Activated T-cell treated with anti-CD3 and anti-CD28 coated beads, Interleukin-2, amount 50 U/mL, for 4 hours (primary cell): ENCODE measurements around the gene CHST15. TPM values are rescaled to one million over a fixed set of nuclear protein-coding genes. Genes with fewer than 3 reads are reported as not detected.
"Not testable (repeated sequence)": the region's sequence is repeated elsewhere in the genome, so short reads cannot be mapped to it uniquely, and the experiment has no call there.

Experiments used
- ATAC-seq, 2 donors: fragments of 200-7000 bp; cut with Tn5 transposase; one replicate each; pipeline ENCODE4 v1.10.0; 2021
- DNase-seq: peaks from one replicate; pipeline ENCODE4 v3.0.0-alpha.2; 2020
- H3K27me3 Mint-ChIP-seq: one replicate; pipeline ENCODE4 v1.8.0; 2021; ENCODE audit warnings: low read depth, mixed read lengths
- H3K36me3 Mint-ChIP-seq: one replicate; pipeline ENCODE4 v1.8.0; 2022; ENCODE audit warnings: mixed read lengths; ENCODE audit not compliant: insufficient read depth
- H3K4me1 Mint-ChIP-seq: one replicate; pipeline ENCODE4 v1.8.0; 2021; ENCODE audit warnings: low read depth, mixed read lengths
- H3K4me3 Mint-ChIP-seq: one replicate; pipeline ENCODE4 v1.8.0; 2021; ENCODE audit warnings: mild to moderate bottlenecking, moderate library complexity, mixed read lengths
- H3K9me3 Mint-ChIP-seq: one replicate; pipeline ENCODE4 v1.8.0; 2021; ENCODE audit warnings: mixed read lengths
- total RNA-seq, 3 donors: library from RNA; stranded (reverse); gene quantifications; one replicate each; pipeline ENCODE4 v1.2.1, GENCODE V29; 2021

Gene CHST15
- total RNA-seq, 3 donors from 2014 or later = 0.08 to 0.29 (median 0.11) TPM

DNA sequence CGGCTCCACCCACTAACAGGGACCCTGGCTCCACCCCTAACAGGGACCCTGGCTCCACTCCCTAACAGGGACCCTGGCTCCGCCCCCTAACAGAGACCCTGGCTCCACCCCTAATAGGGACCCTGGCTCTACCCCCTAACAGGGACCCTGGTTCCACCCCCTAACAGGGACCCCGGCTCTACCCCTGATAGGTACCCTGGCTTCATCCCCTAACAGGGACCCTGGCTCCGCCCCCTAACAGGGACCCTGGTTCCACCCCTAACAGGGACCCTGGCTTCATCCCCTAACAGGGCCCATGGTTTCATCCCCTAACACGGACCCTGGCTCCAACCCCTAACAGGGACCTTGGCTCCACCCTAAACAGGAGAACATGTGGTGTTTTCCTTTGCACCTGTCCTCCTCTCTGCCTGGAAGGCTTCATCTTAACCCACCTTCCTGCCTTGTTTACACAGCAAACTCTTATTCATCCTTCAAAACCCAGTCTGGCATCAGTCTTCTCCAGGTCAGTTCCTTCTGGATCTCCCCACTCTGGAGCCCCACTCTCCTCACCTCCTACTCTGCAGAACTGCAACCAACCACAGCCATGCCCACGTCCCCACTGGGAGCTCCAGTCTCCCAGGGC, 58.0 kb downstream of the CHST15 start:
- H3K27me3 Mint-ChIP-seq = peaks cover 7% of the 10 kb centered on the region
- peaks cover 11% of the 10 kb centered on the region for H3K4me1 Mint-ChIP-seq
- H3K36me3 Mint-ChIP-seq = no peaks in the 10 kb centered on the region
- DNase-seq = no peak
- H3K4me3 Mint-ChIP-seq = no peak overlapping the region
- no peak for ATAC-seq
- no peaks in the 10 kb centered on the region for H3K9me3 Mint-ChIP-seq

GRCh38 chr10:124034576-124035305, 58.7 kb downstream of the CHST15 start:
- peaks cover 11% of the 10 kb centered on the region for H3K4me1 Mint-ChIP-seq
- not testable (repeated sequence) for H3K4me3 Mint-ChIP-seq, H3K36me3 Mint-ChIP-seq, H3K9me3 Mint-ChIP-seq, DNase-seq, ATAC-seq, H3K27me3 Mint-ChIP-seq

DNA sequence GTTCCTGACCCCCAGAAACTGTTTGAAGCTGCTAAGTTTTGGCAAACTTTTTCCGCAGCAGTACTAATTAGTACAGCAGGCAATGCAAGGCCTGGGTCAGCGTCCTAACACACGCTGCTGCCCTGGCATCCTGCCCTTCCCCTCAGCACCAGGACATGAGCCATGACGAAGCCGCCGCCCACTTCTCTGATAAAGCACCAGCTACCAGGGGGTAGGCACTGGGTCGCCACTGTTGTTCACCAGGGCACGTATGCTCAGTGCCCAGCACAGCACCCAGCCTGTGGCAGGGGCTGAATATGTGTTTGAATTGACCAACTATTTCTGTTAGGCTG, 59.5 kb downstream of the CHST15 start:
- Mint-ChIP-seq H3K9me3 (no peaks in the 10 kb centered on the region), H3K27me3 (peaks cover 7% of the 10 kb centered on the region), H3K36me3 (no peaks in the 10 kb centered on the region), H3K4me1 (peaks cover 11% of the 10 kb centered on the region), H3K4me3 (no peak overlapping the region)
- ATAC-seq = no peak
- DNase-seq = no peak

DNA sequence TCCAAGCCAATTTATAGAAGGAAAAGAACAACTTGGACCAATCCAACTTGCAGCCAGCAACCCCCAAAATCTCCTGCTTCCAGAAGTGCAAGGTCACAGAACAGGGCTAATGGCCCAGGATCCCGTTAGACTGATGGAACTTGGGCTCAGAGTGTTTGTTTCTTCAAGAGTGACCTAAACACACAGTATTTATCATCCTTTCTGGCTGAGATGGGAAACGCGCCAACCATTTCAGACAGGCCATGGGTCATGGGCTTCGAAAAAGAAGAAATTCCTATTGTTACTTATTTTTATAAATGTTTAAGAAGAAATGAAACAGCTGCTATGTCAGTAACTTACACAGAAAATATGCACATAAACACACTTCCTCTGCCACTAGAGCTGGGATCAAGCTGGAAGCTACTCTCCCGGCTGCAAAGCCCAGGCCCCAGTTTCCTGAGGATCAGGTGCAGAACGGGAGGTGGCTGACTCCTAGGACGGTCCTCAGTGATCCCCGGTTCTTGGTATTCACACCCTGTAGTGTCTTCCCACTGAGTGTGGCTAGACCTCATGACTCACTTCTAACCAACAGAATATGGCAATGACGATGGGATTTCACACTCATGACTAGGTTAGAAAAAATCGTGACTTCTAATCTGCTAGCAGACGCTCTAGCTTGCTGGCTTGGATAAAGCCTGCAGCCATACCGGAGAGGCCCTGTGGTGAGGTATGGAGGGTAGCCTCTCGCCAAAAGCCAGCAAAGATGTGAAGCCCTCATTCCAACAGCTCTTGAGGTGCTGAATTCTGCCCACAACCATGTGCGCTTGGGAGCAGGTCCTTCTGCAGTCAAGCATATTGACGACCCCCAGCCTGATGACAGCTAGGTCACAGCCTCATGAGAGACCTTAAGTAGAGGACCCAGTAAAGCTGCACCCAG, 60.2 kb downstream of the CHST15 start:
- Mint-ChIP-seq H3K9me3 (no peaks in the 10 kb centered on the region), H3K4me1 (peaks cover 11% of the 10 kb centered on the region), H3K27me3 (peaks cover 7% of the 10 kb centered on the region), H3K4me3 (no peak overlapping the region), H3K36me3 (no peaks in the 10 kb centered on the region)
- ATAC-seq (peak in 1 of 2 donors; percentile 29), DNase-seq (no peak)

DNA sequence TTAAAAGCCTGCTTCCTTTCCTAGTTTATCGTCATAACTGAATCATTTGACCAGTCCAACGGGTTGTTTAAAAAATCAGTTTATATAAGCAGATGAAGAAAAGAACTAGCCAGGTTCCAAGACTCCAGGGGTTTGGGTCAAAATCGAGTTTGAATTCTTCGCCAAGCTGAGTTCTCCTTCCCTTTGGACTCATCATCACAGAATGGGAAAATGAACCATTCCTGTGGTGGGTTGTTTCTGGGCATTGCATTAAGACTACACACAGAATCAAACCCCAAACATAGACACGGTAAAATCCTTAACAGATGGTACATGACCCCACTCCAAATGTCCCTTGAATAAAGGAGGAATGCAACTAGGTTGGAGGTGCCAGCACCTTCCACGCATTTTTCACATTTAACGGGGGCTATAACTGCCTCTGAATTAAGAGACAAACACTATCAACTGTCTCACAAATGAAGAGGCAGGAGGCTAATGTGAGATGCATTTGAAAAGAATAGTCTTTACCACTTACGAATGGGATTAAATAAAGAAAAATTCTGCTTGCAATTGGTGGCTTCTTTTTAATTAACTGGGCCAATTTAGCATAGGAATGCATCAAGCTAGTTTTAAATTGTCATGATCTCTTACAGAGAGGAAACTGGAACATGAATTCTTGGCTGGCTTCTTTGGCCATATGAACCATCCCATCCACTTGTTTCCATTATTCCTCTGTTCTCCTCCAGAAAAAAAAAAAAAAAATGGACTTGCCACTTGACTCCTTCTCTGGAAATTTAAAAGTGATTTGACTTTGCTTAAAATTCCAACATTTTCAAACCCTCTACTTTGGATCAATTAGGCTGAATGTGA, 61.1 kb downstream of the CHST15 start:
- Mint-ChIP-seq H3K27me3 (peaks cover 7% of the 10 kb centered on the region), H3K4me3 (no peak overlapping the region), H3K36me3 (no peaks in the 10 kb centered on the region), H3K9me3 (no peaks in the 10 kb centered on the region), H3K4me1 (peaks cover 11% of the 10 kb centered on the region)
- DNase-seq (no peak), ATAC-seq (no peak)

GRCh38 chr10:124030492-124031110, 62.8 kb downstream of the CHST15 start:
- H3K4me3 Mint-ChIP-seq = no peak overlapping the region
- peaks cover 4% of the 10 kb centered on the region for H3K27me3 Mint-ChIP-seq
- no peak for ATAC-seq

DNA sequence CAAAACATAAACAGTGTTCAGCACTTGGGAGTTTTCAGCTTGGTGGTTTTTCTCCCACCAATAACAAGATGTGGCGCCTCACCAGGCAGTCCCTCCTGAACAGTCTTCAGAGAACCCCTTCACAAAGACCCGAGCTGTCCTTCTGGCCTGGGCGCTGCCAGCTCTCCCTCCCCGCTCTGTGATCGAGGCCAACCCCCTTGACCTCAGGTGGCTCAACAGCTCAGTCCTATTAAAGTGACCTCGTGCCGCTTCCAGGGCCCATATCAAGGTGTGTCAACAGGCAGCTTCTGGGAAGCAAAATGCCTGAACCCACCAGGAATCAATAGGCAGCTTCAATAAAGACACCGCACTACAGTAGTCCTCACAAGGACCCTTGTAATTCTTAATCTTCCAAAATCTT, 63.3 kb downstream of the CHST15 start:
- peaks cover 2% of the 10 kb centered on the region for H3K27me3 Mint-ChIP-seq
- no peaks in the 10 kb centered on the region for H3K36me3 Mint-ChIP-seq
- H3K4me3 Mint-ChIP-seq = no peak overlapping the region
- DNase-seq (no peak), ATAC-seq (no peak)
- H3K9me3 Mint-ChIP-seq = no peaks in the 10 kb centered on the region
- no peaks in the 10 kb centered on the region for H3K4me1 Mint-ChIP-seq

More at GRCh38 chr10:124030492-124031110, 62.8 kb downstream of the CHST15 start:
- H3K36me3 Mint-ChIP-seq = no peaks in the 10 kb centered on the region
- peaks cover 2% of the 10 kb centered on the region for H3K4me1 Mint-ChIP-seq
- DNase-seq = no peak
- no peaks in the 10 kb centered on the region for H3K9me3 Mint-ChIP-seq

DNA sequence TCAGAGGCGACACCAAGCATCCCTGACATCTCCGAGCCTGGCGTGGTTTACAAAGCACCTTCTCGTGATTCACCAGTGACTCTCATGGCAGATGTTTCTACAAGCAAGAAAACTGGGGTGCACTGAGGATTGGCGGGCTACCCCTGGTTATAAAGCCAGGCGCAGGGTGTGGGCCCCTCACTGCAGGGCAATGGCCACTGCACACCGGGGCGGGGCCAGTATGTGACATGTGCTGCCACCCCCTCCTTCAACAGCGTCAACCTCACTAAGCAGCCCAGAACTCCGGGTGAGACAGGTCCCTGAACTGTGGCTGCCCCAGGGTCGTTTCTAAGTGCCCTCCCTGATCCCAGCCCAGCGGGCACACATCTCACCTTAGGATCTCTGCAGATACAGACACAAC, 63.8 kb downstream of the CHST15 start:
- Mint-ChIP-seq H3K4me3 (no peak overlapping the region), H3K36me3 (no peaks in the 10 kb centered on the region), H3K4me1 (no peaks in the 10 kb centered on the region), H3K9me3 (no peaks in the 10 kb centered on the region), H3K27me3 (peaks cover 2% of the 10 kb centered on the region)
- DNase-seq (no peak), ATAC-seq (no peak)

- H3K4me1 Mint-ChIP-seq = no peaks in the 10 kb centered on the region
- ATAC-seq (no peak), DNase-seq (no peak)
- H3K36me3 Mint-ChIP-seq = no peaks in the 10 kb centered on the region
- peaks cover 3% of the 10 kb centered on the region for H3K27me3 Mint-ChIP-seq
- no peak overlapping the region for H3K4me3 Mint-ChIP-seq
- no peaks in the 10 kb centered on the region for H3K9me3 Mint-ChIP-seq
Measured at GRCh38 chr10:124028700-124029480, 64.5 kb downstream of the CHST15 start.

DNA sequence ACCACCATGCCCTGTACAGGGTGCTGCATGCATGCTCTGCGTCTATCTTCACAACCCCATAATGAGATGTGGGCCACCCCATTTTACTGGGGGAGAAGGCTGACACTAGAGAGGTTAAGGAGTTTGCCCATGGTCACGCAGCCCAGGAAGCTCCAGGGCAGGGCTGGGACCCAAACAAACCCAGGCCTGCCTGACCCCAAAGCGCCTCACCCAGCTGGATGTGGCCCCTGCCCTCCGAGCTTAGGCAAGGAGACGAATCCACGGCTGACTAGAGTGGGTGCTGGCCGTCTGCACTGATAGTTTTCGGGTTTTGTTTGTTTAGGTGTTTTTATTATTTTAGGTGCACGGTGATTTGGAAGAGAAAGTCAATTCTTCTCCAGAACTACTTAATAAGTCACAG, 65.7 kb downstream of the CHST15 start:
- no peaks in the 10 kb centered on the region for H3K9me3 Mint-ChIP-seq
- H3K4me3 Mint-ChIP-seq = no peak overlapping the region
- H3K36me3 Mint-ChIP-seq = no peaks in the 10 kb centered on the region
- H3K4me1 Mint-ChIP-seq = no peaks in the 10 kb centered on the region
- ATAC-seq (no peak), DNase-seq (no peak)
- H3K27me3 Mint-ChIP-seq = peaks cover 3% of the 10 kb centered on the region

GRCh38 chr10:124027031-124027611, 66.3 kb downstream of the CHST15 start:
- Mint-ChIP-seq H3K27me3 (peaks cover 3% of the 10 kb centered on the region), H3K4me3 (no peak overlapping the region), H3K4me1 (no peaks in the 10 kb centered on the region), H3K36me3 (no peaks in the 10 kb centered on the region), H3K9me3 (no peaks in the 10 kb centered on the region)
- DNase-seq (no peak), ATAC-seq (no peak)

DNA sequence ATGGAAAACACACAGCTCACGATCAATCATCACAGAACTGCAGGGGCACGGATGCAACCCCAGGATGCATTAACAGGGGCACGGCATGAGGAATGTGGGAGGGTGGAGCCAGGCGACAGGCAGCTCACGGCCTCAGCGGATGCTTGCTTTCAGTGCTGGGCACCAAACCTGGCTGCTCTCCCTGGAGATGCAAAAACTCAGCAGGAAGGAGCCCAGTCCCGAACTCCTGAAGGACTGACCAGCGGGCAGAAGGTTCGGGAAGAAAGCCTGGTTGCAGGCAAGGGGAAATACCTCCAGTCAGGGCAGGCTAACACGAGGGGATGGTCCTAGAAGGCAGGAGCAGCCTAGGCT, 66.8 kb downstream of the CHST15 start:
- no peaks in the 10 kb centered on the region for H3K9me3 Mint-ChIP-seq
- no peak for DNase-seq
- H3K4me3 Mint-ChIP-seq = no peak overlapping the region
- H3K4me1 Mint-ChIP-seq = no peaks in the 10 kb centered on the region
- no peak for ATAC-seq
- peaks cover 3% of the 10 kb centered on the region for H3K27me3 Mint-ChIP-seq
- H3K36me3 Mint-ChIP-seq = no peaks in the 10 kb centered on the region
